ENCODE data around the gene ARHGEF7. TPM values are rescaled to one million over a fixed set of nuclear protein-coding genes. Genes with fewer than 3 reads are reported as not detected.

Gene ARHGEF7
- total and polyA plus RNA-seq, 2 experiments from 2014 or later = 23.6 to 58.9 TPM

GRCh38 chr13:111248822-111249221 is 133.7 kb downstream of the ARHGEF7 start (continued):
- TF ChIP-seq, protein P1, sequence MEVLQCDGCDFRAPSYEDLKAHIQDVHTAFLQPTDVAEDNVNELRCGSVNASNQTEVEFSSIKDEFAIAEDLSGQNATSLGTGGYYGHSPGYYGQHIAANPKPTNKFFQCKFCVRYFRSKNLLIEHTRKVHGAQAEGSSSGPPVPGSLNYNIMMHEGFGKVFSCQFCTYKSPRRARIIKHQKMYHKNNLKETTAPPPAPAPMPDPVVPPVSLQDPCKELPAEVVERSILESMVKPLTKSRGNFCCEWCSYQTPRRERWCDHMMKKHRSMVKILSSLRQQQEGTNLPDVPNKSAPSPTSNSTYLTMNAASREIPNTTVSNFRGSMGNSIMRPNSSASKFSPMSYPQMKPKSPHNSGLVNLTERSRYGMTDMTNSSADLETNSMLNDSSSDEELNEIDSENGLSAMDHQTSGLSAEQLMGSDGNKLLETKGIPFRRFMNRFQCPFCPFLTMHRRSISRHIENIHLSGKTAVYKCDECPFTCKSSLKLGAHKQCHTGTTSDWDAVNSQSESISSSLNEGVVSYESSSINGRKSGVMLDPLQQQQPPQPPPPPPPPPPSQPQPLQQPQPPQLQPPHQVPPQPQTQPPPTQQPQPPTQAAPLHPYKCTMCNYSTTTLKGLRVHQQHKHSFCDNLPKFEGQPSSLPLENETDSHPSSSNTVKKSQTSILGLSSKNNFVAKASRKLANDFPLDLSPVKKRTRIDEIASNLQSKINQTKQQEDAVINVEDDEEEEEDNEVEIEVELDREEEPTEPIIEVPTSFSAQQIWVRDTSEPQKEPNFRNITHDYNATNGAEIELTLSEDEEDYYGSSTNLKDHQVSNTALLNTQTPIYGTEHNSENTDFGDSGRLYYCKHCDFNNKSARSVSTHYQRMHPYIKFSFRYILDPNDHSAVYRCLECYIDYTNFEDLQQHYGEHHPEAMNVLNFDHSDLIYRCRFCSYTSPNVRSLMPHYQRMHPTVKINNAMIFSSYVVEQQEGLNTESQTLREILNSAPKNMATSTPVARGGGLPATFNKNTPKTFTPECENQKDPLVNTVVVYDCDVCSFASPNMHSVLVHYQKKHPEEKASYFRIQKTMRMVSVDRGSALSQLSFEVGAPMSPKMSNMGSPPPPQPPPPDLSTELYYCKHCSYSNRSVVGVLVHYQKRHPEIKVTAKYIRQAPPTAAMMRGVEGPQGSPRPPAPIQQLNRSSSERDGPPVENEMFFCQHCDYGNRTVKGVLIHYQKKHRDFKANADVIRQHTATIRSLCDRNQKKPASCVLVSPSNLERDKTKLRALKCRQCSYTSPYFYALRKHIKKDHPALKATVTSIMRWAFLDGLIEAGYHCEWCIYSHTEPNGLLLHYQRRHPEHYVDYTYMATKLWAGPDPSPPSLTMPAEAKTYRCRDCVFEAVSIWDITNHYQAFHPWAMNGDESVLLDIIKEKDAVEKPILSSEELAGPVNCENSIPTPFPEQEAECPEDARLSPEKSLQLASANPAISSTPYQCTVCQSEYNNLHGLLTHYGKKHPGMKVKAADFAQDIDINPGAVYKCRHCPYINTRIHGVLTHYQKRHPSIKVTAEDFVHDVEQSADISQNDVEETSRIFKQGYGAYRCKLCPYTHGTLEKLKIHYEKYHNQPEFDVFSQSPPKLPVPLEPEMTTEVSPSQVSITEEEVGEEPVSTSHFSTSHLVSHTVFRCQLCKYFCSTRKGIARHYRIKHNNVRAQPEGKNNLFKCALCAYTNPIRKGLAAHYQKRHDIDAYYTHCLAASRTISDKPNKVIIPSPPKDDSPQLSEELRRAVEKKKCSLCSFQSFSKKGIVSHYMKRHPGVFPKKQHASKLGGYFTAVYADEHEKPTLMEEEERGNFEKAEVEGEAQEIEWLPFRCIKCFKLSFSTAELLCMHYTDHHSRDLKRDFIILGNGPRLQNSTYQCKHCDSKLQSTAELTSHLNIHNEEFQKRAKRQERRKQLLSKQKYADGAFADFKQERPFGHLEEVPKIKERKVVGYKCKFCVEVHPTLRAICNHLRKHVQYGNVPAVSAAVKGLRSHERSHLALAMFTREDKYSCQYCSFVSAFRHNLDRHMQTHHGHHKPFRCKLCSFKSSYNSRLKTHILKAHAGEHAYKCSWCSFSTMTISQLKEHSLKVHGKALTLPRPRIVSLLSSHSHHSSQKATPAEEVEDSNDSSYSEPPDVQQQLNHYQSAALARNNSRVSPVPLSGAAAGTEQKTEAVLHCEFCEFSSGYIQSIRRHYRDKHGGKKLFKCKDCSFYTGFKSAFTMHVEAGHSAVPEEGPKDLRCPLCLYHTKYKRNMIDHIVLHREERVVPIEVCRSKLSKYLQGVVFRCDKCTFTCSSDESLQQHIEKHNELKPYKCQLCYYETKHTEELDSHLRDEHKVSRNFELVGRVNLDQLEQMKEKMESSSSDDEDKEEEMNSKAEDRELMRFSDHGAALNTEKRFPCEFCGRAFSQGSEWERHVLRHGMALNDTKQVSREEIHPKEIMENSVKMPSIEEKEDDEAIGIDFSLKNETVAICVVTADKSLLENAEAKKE (CRISPR knock-in tag; IDR thresholded peaks at IDR 0.05) = no peak
- TF ChIP-seq CREB1 (CRISPR knock-in tag; IDR thresholded peaks at IDR 0.05; ENCODE audit: low read depth) = no peak
- no peak for TF ChIP-seq ZNF331 (CRISPR knock-in tag; IDR thresholded peaks at IDR 0.05; ENCODE audit: low read depth)
- no peak for TF ChIP-seq JUNB (IDR thresholded peaks at IDR 0.05; ENCODE audit: unreplicated experiment)
- no peak for TF ChIP-seq REST (IDR thresholded peaks at IDR 0.05; ENCODE audit: unreplicated experiment)
- TF ChIP-seq, protein P2, sequence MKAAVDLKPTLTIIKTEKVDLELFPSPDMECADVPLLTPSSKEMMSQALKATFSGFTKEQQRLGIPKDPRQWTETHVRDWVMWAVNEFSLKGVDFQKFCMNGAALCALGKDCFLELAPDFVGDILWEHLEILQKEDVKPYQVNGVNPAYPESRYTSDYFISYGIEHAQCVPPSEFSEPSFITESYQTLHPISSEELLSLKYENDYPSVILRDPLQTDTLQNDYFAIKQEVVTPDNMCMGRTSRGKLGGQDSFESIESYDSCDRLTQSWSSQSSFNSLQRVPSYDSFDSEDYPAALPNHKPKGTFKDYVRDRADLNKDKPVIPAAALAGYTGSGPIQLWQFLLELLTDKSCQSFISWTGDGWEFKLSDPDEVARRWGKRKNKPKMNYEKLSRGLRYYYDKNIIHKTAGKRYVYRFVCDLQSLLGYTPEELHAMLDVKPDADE (IDR thresholded peaks at IDR 0.05) = no peak

All from GM23338 (cell line).